Endothelial cell of umbilical vein (primary cell): ENCODE data around the gene NELFE. TPM values are rescaled to one million over a fixed set of nuclear protein-coding genes. Genes with fewer than 3 reads are reported as not detected.
"Not testable (repeated sequence)": the region's sequence is repeated elsewhere in the genome, so short reads cannot be mapped to it uniquely, and the experiment has no call there.

Experiments used
- BruUV-seq: library from RNA; stranded (reverse); fragments of 400-500 nt; replicated peaks from 2 replicates; lab custom pipeline; 2021; lab: Mats Ljungman, UMichigan
- CTCF ChIA-PET: fragments of 300-600, 350-600 bp; sonication (Branson Sonifier 250); formaldehyde crosslinking; loops from one replicate; lab custom pipeline; 2021; ENCODE audit warnings: antibody characterized with exemption, inconsistent platforms; lab: Charles Lee
- POLR2A ChIA-PET: fragments of 300-600, 350-600 bp; sonication (Branson Sonifier 250); formaldehyde crosslinking; loops from one replicate; lab custom pipeline; 2021; ENCODE audit warnings: antibody characterized with exemption, inconsistent platforms; lab: Charles Lee
- DNase-seq: peaks from one replicate; pipeline ENCODE4 v3.0.0-alpha.2; 2011; ENCODE audit warnings: low read depth, low spot score
- FAIRE-seq: peaks from 2 replicates; lab custom pipeline; 2011; peaks lifted over from hg19 to GRCh38; lab: Jason Lieb, UNC
- H2AFZ ChIP-seq: 2 replicates; pipeline ENCODE4 v1.6.0; 2012; ENCODE audit warnings: low read depth, low read length, control low read depth, inconsistent platforms
- H3K27ac ChIP-seq: 2 replicates; pipeline ENCODE4 v1.5.1; 2011; ENCODE audit warnings: low read depth, mild to moderate bottlenecking, control low read depth, low read length, moderate library complexity; ENCODE audit not compliant: insufficient read depth
- H3K27me3 ChIP-seq, 2 experiments: 2 replicates each; pipeline versions ENCODE4 v1.6.0 to v1.6.1; 2011; ENCODE audit warnings: low read length in 2 of 2, mixed read lengths in 1 of 2; ENCODE audit not compliant: control insufficient read depth in 2 of 2, insufficient read depth in 2 of 2
- H3K36me3 ChIP-seq, 2 experiments: 2 replicates in 1 of 2; 3 replicates in 1 of 2; pipeline ENCODE4 v1.5.1; 2011; ENCODE audit warnings: low read length in 2 of 2, mild to moderate bottlenecking in 1 of 2, moderate library complexity in 1 of 2; ENCODE audit not compliant: control insufficient read depth in 2 of 2, insufficient read depth in 2 of 2; ENCODE audit errors: extremely low read depth in 1 of 2
- H3K4me1 ChIP-seq: 3 replicates; pipeline ENCODE4 v1.5.1; 2011; ENCODE audit warnings: mild to moderate bottlenecking, low read length; ENCODE audit not compliant: control insufficient read depth, insufficient read depth; ENCODE audit errors: extremely low read depth
- H3K4me2 ChIP-seq: 2 replicates; pipeline ENCODE4 v1.6.1; 2011; ENCODE audit warnings: low read length, control low read depth, mixed read lengths; ENCODE audit not compliant: insufficient read depth
- H3K4me3 ChIP-seq, 3 experiments: fragments of 200-600 bp in 1 of 3; sonication (generic), shearing (Covaris generic) in 1 of 3; replicated peaks in 1 of 3; 2 replicates each; pipeline ENCODE4 v1.5.1; 2011 to 2016; ENCODE audit warnings: control low read depth in 3 of 3, low read length in 3 of 3, mild to moderate bottlenecking in 2 of 3, inconsistent platforms in 1 of 3, low read depth in 1 of 3, moderate library complexity in 1 of 3; ENCODE audit not compliant: insufficient read depth in 1 of 3
- H3K79me2 ChIP-seq: 2 replicates; pipeline ENCODE4 v1.6.0; 2012; ENCODE audit warnings: low read length, inconsistent platforms; ENCODE audit not compliant: control insufficient read depth, insufficient read depth
- H3K9ac ChIP-seq: replicated peaks from 2 replicates; pipeline ENCODE3; 2011; ENCODE audit warnings: low read length, control low read depth; ENCODE audit not compliant: insufficient read depth; ENCODE audit errors: extremely low read depth
- H3K9me1 ChIP-seq: replicated peaks from 3 replicates; pipeline ENCODE4 v1.6.0; 2011; ENCODE audit warnings: mild to moderate bottlenecking, low read length; ENCODE audit not compliant: control insufficient read depth, insufficient read depth; ENCODE audit errors: extremely low read depth
- H3K9me3 ChIP-seq: replicated peaks from 2 replicates; pipeline ENCODE4 v1.5.1; 2012; ENCODE audit warnings: low read length, inconsistent platforms; ENCODE audit not compliant: control insufficient read depth, insufficient read depth
- H4K20me1 ChIP-seq: replicated peaks from 2 replicates; pipeline ENCODE3; 2011; ENCODE audit warnings: mild to moderate bottlenecking, low read length; ENCODE audit not compliant: control insufficient read depth, insufficient read depth; ENCODE audit errors: extremely low read depth
- dilution Hi-C: fragments of 300-500 bp; cut with MboI; formaldehyde crosslinking; loops from one replicate; pipeline ENCODE4 v1.15.0; 2019; ENCODE audit warnings: low sequenced_read_pairs; ENCODE audit not compliant: extremely low pct_ligation_motif_present
- intact Hi-C: fragments of 100-400 bp; cut with micrococcal nuclease; formaldehyde crosslinking; loops from one replicate; pipeline ENCODE4 v1.10.0; 2022
- polyA plus RNA-seq, 4 experiments: library from polyadenylated mRNA; depleted of rRNA in 3 of 4; stranded (reverse) in 3 of 4; unstranded in 1 of 4; fragments of >200 nt; gene quantifications; 2 replicates each; pipeline versions ENCODE4 v1.2.1 to v1.2.3, GENCODE V29; 2011 to 2012; ENCODE audit warnings: missing spikeins in 1 of 4
- total RNA-seq: library from RNA; stranded (reverse); gene quantifications from 2 replicates; pipeline ENCODE4 v1.2.3, GENCODE V29; 2021

NELFE gene
- total and polyA plus RNA-seq, 2 donors (not counting 3 experiments of a cell fraction or from before 2014, with no cell fraction given), result 55.8 to 68.5 TPM

DNA sequence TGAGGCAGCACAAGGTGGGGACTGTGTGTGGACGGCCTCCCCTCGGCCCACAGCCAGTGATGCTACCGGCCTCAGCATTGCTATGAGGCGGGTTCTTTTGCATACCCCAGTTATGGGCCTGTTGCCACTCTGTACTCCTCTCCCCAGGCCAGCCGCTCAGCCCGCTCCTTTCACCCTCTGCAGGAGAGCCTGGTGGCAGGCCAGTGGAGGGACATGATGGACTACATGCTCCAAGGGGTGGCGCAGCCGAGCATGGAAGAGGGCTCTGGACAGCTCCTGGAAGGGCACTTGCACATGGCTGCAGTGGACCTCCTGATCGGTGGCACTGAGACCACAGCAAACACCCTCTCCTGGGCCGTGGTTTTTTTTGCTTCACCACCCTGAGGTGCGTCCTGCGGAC, 48.3 kb upstream of the NELFE start:
- dilution Hi-C loops, H3K9me3 ChIP-seq, FAIRE-seq, H3K9ac ChIP-seq, H3K4me2 ChIP-seq, POLR2A ChIA-PET, intact Hi-C loops, H4K20me1 ChIP-seq, H3K4me1 ChIP-seq, H3K36me3 ChIP-seq, H2AFZ ChIP-seq, CTCF ChIA-PET, H3K27me3 ChIP-seq, H3K27ac ChIP-seq, DNase-seq, H3K4me3 ChIP-seq, H3K79me2 ChIP-seq, H3K9me1 ChIP-seq, BruUV-seq: not testable (repeated sequence)

- dilution Hi-C loops, FAIRE-seq, H3K9me1 ChIP-seq, H3K4me3 ChIP-seq, CTCF ChIA-PET, POLR2A ChIA-PET, H3K9me3 ChIP-seq, DNase-seq, H3K27me3 ChIP-seq, H3K4me2 ChIP-seq, intact Hi-C loops, H3K4me1 ChIP-seq, H2AFZ ChIP-seq, H3K27ac ChIP-seq, H3K79me2 ChIP-seq, H3K9ac ChIP-seq, H3K36me3 ChIP-seq, H4K20me1 ChIP-seq, BruUV-seq: not testable (repeated sequence)
Measured at GRCh38 chr6:32005991-32006529, 47.3 kb upstream of the NELFE start.

GRCh38 chr6:32005538-32005880, 46.7 kb upstream of the NELFE start:
- POLR2A ChIA-PET, result not testable (repeated sequence)

DNA sequence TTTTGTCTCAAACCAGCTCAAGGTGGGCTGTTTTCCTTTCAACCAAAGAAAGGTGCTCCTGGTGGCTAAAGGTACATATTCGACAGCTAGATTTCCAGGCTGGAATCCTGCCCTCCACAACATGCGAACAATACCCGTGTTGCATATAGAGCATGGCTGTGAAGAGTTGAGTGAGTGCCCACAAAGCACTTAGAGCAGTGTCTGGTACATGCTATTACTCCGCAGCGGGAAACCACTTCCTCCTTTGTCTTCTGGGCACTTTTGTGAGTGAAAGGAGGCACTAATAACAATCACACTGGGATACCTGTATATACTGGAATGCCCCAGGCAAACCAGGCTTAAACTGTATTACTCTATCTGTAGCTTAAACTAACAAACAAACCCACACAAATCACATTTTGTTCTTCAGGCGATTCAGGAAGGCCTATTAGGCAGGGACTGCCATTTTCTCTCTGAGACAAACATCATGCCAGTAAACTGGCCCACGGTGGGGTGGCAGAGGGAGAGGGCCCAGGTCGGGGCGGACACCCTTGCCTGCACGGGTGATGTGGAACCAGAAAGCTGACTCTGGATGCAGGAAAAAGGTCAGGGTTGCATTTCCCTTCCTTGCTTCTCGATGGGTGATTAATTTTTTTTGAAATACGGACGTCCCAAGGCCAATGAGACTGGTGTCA, 46.2 kb upstream of the NELFE start:
- H3K9me1 ChIP-seq, BruUV-seq, H3K4me1 ChIP-seq, H3K36me3 ChIP-seq, H2AFZ ChIP-seq, H3K9me3 ChIP-seq, DNase-seq, H3K4me2 ChIP-seq, FAIRE-seq, POLR2A ChIA-PET, H3K4me3 ChIP-seq, dilution Hi-C loops, intact Hi-C loops, H4K20me1 ChIP-seq, H3K27ac ChIP-seq, H3K9ac ChIP-seq, CTCF ChIA-PET, H3K79me2 ChIP-seq, H3K27me3 ChIP-seq: not testable (repeated sequence)

More at GRCh38 chr6:32005538-32005880, 46.7 kb upstream of the NELFE start:
- H3K4me3 ChIP-seq, H3K79me2 ChIP-seq, dilution Hi-C loops, H3K4me2 ChIP-seq, H3K36me3 ChIP-seq, H2AFZ ChIP-seq, CTCF ChIA-PET, H4K20me1 ChIP-seq, intact Hi-C loops, H3K9me3 ChIP-seq, BruUV-seq, H3K9ac ChIP-seq, H3K4me1 ChIP-seq, H3K27me3 ChIP-seq, H3K27ac ChIP-seq, H3K9me1 ChIP-seq, DNase-seq, FAIRE-seq: not testable (repeated sequence)
